Measurements from ENCODE around the gene IRF7.

IRF7 gene

GRCh38 chr11:587978-588380 lies 27.8 kb downstream of the IRF7 start:
- no peaks in the 10 kb centered on the region for H3K9me3 ChIP-seq (replicated peaks; ENCODE audit: insufficient read depth, low read length)
- no peaks in the 10 kb centered on the region for H3K4me1 ChIP-seq (ENCODE audit: low read length)
- H3F3A ChIP-seq (ENCODE audit: insufficient read depth, low read length): no peaks in the 10 kb centered on the region
- no peak overlapping the region for H3K9ac ChIP-seq (ENCODE audit: low read length)
- 0 out of 2 replicates have a peak, but pooled peaks cover 7% of the 10 kb centered on the region for H4K20me1 ChIP-seq (ENCODE audit: insufficient read depth, low read length)
- no peaks in the 10 kb centered on the region for H3K27me3 ChIP-seq (replicated peaks; ENCODE audit: insufficient read depth, low read length)
- H2AFZ ChIP-seq (ENCODE audit: low read length): no peak overlapping the region
- H3K27ac ChIP-seq (ENCODE audit: low read length): no peak overlapping the region
- no peak overlapping the region for H3K4me3 ChIP-seq (ENCODE audit: low read length)
- H3K36me3 ChIP-seq (replicated peaks; ENCODE audit: insufficient read depth, low read length): peaks cover 21% of the 10 kb centered on the region
- TF ChIP-seq EZH2 (optimal IDR thresholded peaks at IDR 0.05; ENCODE audit: low read depth, low read length) (no peak), EZH2phosphoT487 (IDR thresholded peaks at IDR 0.05; ENCODE audit: low read length) (no peak)
- TF ChIP-seq, protein P1, sequence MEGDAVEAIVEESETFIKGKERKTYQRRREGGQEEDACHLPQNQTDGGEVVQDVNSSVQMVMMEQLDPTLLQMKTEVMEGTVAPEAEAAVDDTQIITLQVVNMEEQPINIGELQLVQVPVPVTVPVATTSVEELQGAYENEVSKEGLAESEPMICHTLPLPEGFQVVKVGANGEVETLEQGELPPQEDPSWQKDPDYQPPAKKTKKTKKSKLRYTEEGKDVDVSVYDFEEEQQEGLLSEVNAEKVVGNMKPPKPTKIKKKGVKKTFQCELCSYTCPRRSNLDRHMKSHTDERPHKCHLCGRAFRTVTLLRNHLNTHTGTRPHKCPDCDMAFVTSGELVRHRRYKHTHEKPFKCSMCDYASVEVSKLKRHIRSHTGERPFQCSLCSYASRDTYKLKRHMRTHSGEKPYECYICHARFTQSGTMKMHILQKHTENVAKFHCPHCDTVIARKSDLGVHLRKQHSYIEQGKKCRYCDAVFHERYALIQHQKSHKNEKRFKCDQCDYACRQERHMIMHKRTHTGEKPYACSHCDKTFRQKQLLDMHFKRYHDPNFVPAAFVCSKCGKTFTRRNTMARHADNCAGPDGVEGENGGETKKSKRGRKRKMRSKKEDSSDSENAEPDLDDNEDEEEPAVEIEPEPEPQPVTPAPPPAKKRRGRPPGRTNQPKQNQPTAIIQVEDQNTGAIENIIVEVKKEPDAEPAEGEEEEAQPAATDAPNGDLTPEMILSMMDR (IDR thresholded peaks at IDR 0.05; ENCODE audit: low read length): no peak
- no peaks in the 10 kb centered on the region for H3K9me2 ChIP-seq (replicated peaks; ENCODE audit: insufficient read depth, low read length)
- DNase-seq: no peak
- H3K4me2 ChIP-seq (ENCODE audit: low read depth, low read length): no peak overlapping the region
- peaks cover 72% of the 10 kb centered on the region for H3K79me2 ChIP-seq (ENCODE audit: low read length)

GRCh38 chr11:587546-587945 lies 28.2 kb downstream of the IRF7 start:
- Histone ChIP-seq H3K4me1 (ENCODE audit: low read length) (no peaks in the 10 kb centered on the region), H3K9ac (ENCODE audit: low read length) (no peak overlapping the region), H3K4me2 (ENCODE audit: low read depth, low read length) (no peak overlapping the region), H3K36me3 (replicated peaks; ENCODE audit: insufficient read depth, low read length) (peaks cover 20% of the 10 kb centered on the region), H3K27ac (ENCODE audit: low read length) (no peak overlapping the region), H3K79me2 (ENCODE audit: low read length) (peaks cover 72% of the 10 kb centered on the region), H4K20me1 (ENCODE audit: insufficient read depth, low read length) (0 out of 2 replicates have a peak, but pooled peaks cover 7% of the 10 kb centered on the region), H3K27me3 (replicated peaks; ENCODE audit: insufficient read depth, low read length) (no peaks in the 10 kb centered on the region), H3K9me3 (replicated peaks; ENCODE audit: insufficient read depth, low read length) (no peaks in the 10 kb centered on the region), H3K9me2 (replicated peaks; ENCODE audit: insufficient read depth, low read length) (no peaks in the 10 kb centered on the region), H2AFZ (ENCODE audit: low read length) (no peak overlapping the region), H3K4me3 (ENCODE audit: low read length) (no peak overlapping the region), H3F3A (ENCODE audit: insufficient read depth, low read length) (no peaks in the 10 kb centered on the region)
- no peak for TF ChIP-seq EZH2phosphoT487 (IDR thresholded peaks at IDR 0.05; ENCODE audit: low read length)
- TF ChIP-seq, protein P1 (IDR thresholded peaks at IDR 0.05; ENCODE audit: low read length): no peak
- no peak for TF ChIP-seq EZH2 (optimal IDR thresholded peaks at IDR 0.05; ENCODE audit: low read depth, low read length)
- no peak for DNase-seq

- Histone ChIP-seq H3K27ac (ENCODE audit: low read length) (no peak overlapping the region), H3K9me2 (replicated peaks; ENCODE audit: insufficient read depth, low read length) (no peaks in the 10 kb centered on the region), H3K4me3 (ENCODE audit: low read length) (no peak overlapping the region), H3K4me1 (ENCODE audit: low read length) (no peaks in the 10 kb centered on the region), H3F3A (ENCODE audit: insufficient read depth, low read length) (no peaks in the 10 kb centered on the region), H3K9ac (ENCODE audit: low read length) (no peak overlapping the region), H3K36me3 (replicated peaks; ENCODE audit: insufficient read depth, low read length) (peaks cover 15% of the 10 kb centered on the region), H3K9me3 (replicated peaks; ENCODE audit: insufficient read depth, low read length) (no peaks in the 10 kb centered on the region), H3K27me3 (replicated peaks; ENCODE audit: insufficient read depth, low read length) (no peaks in the 10 kb centered on the region), H3K4me2 (ENCODE audit: low read depth, low read length) (no peak overlapping the region), H4K20me1 (ENCODE audit: insufficient read depth, low read length) (0 out of 2 replicates have a peak, but pooled peaks cover 8% of the 10 kb centered on the region), H3K79me2 (ENCODE audit: low read length) (peaks cover 75% of the 10 kb centered on the region), H2AFZ (ENCODE audit: low read length) (no peak overlapping the region)
- DNase-seq: no peak
- TF ChIP-seq EZH2 (optimal IDR thresholded peaks at IDR 0.05; ENCODE audit: low read depth, low read length) (no peak), EZH2phosphoT487 (IDR thresholded peaks at IDR 0.05; ENCODE audit: low read length) (no peak)
- TF ChIP-seq, protein P1 (IDR thresholded peaks at IDR 0.05; ENCODE audit: low read length): no peak
Measured at GRCh38 chr11:586376-587316, 29.1 kb downstream of the IRF7 start.
